ENCODE data around the gene CEP104. TPM values are rescaled to one million over a fixed set of nuclear protein-coding genes. Genes with fewer than 3 reads are reported as not detected.

The CEP104 gene
- total RNA-seq, 1 experiment from 2014 or later = 44.1 TPM

GRCh38 chr1:3885611-3886010, 28.6 kb upstream of the CEP104 start:
- H3K4me2 ChIP-seq (ENCODE audit: low read length) = no peak overlapping the region
- H3K79me2 ChIP-seq (ENCODE audit: insufficient read depth, low read length) = no peaks in the 10 kb centered on the region
- intact Hi-C loops (cut with micrococcal nuclease) = no loop called here
- POLR2A ChIA-PET = no interaction called here
- no peak overlapping the region for H2AFZ ChIP-seq (ENCODE audit: low read depth, low read length, poor library complexity, severe bottlenecking)
- no peaks in the 10 kb centered on the region for H3K4me1 ChIP-seq (ENCODE audit: control insufficient read depth in 1 of 2, insufficient read depth in 2 of 2, low read length in 2 of 2)
- no peak overlapping the region for H3K4me3 ChIP-seq (replicated peaks in 1 of 2; ENCODE audit: low read depth in 1 of 2, low read length in 2 of 2)
- no TSS peak for BruUV-seq (replicated peaks)
- no peak overlapping the region for H3K9ac ChIP-seq (ENCODE audit: low read length)
- ATAC-seq = no peak
- H3K9me3 ChIP-seq (ENCODE audit: control insufficient read depth in 1 of 2, insufficient read depth in 1 of 2, low read depth in 1 of 2, low read length in 2 of 2) = no peaks in the 10 kb centered on the region
- peaks cover 15 to 17% of the 10 kb centered on the region in 2 experiments; a peak in 3 of 4 replicates for H3K36me3 ChIP-seq (ENCODE audit: control insufficient read depth in 1 of 2, insufficient read depth in 2 of 2, low read length in 2 of 2)
- CTCF ChIA-PET = no interaction called here
- TF ChIP-seq POLR2AphosphoS5 (IDR thresholded peaks at IDR 0.05; ENCODE audit: low read depth, low read length) (no peak), RAD21 (IDR thresholded peaks at IDR 0.05; ENCODE audit: low read depth) (no peak), ATF3 (IDR thresholded peaks at IDR 0.05) (no peak), ZFX (IDR thresholded peaks at IDR 0.05) (no peak)
- TF ChIP-seq, protein P1, sequence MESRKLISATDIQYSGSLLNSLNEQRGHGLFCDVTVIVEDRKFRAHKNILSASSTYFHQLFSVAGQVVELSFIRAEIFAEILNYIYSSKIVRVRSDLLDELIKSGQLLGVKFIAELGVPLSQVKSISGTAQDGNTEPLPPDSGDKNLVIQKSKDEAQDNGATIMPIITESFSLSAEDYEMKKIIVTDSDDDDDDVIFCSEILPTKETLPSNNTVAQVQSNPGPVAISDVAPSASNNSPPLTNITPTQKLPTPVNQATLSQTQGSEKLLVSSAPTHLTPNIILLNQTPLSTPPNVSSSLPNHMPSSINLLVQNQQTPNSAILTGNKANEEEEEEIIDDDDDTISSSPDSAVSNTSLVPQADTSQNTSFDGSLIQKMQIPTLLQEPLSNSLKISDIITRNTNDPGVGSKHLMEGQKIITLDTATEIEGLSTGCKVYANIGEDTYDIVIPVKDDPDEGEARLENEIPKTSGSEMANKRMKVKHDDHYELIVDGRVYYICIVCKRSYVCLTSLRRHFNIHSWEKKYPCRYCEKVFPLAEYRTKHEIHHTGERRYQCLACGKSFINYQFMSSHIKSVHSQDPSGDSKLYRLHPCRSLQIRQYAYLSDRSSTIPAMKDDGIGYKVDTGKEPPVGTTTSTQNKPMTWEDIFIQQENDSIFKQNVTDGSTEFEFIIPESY (IDR thresholded peaks at IDR 0.05; ENCODE audit: extremely low read depth, insufficient replicate concordance, low read length) = no peak
- no peaks in the 10 kb centered on the region for H4K20me1 ChIP-seq (ENCODE audit: insufficient read depth)
- no peaks in the 10 kb centered on the region for H3K9me2 ChIP-seq (ENCODE audit: insufficient read depth)
- H3K27me3 ChIP-seq (ENCODE audit: insufficient read depth, low read length) = no peaks in the 10 kb centered on the region
- H3K27ac ChIP-seq (ENCODE audit: low read depth, low read length) = no peak overlapping the region
- DNase-seq (ENCODE audit: low read depth, low spot score) = no peak
- RAD21 ChIA-PET (ENCODE audit: low non-redundant PET in 1 of 2, low total read pairs in 2 of 2, uncharacterized antibody in 2 of 2, unreplicated experiment in 2 of 2) = no interaction called here

DNA sequence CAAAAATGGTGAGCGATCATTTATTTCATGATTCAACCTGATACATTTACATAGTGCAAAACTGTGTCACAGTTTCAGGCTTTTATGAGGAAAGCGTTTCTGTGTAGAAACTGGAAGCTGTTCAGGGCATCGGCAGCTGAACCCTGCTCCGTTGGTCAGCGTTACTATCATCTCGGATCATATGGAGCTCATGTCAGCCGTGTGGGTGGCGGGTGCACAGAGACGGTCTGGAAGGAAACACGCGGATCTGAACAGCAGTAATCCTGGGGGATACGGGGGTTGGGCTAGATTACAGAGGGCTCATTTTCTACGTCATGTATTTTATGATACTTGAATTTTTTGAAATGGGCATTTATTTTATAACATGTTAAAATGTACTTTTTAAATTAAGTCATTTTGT, 28.0 kb upstream of the CEP104 start:
- Histone ChIP-seq H4K20me1 (ENCODE audit: insufficient read depth) (no peaks in the 10 kb centered on the region), H3K9me3 (ENCODE audit: control insufficient read depth in 1 of 2, insufficient read depth in 1 of 2, low read depth in 1 of 2, low read length in 2 of 2) (no peaks in the 10 kb centered on the region), H3K9ac (ENCODE audit: low read length) (no peak overlapping the region), H3K4me2 (ENCODE audit: low read length) (no peak overlapping the region), H2AFZ (ENCODE audit: low read depth, low read length, poor library complexity, severe bottlenecking) (no peak overlapping the region), H3K36me3 (ENCODE audit: control insufficient read depth in 1 of 2, insufficient read depth in 2 of 2, low read length in 2 of 2) (peaks cover 9 to 12% of the 10 kb centered on the region in 2 experiments; a peak in 3 of 4 replicates), H3K4me1 (ENCODE audit: control insufficient read depth in 1 of 2, insufficient read depth in 2 of 2, low read length in 2 of 2) (no peaks in the 10 kb centered on the region), H3K4me3 (replicated peaks in 1 of 2; ENCODE audit: low read depth in 1 of 2, low read length in 2 of 2) (no peak overlapping the region), H3K79me2 (ENCODE audit: insufficient read depth, low read length) (no peaks in the 10 kb centered on the region), H3K9me2 (ENCODE audit: insufficient read depth) (no peaks in the 10 kb centered on the region), H3K27me3 (ENCODE audit: insufficient read depth, low read length) (no peaks in the 10 kb centered on the region), H3K27ac (ENCODE audit: low read depth, low read length) (no peak overlapping the region)
- ChIA-PET CTCF (no interaction called here), RAD21 (ENCODE audit: low non-redundant PET in 1 of 2, low total read pairs in 2 of 2, uncharacterized antibody in 2 of 2, unreplicated experiment in 2 of 2) (no interaction called here), POLR2A (no interaction called here)
- no peak for ATAC-seq
- DNase-seq (ENCODE audit: low read depth, low spot score) = no peak
- intact Hi-C loops (cut with micrococcal nuclease) = no loop called here
- no TSS peak for BruUV-seq (replicated peaks)
- no peak for TF ChIP-seq POLR2A (IDR thresholded peaks at IDR 0.05; ENCODE audit: borderline replicate concordance, extremely low read depth, insufficient read depth, insufficient read length)
- TF ChIP-seq EZH2 (IDR thresholded peaks at IDR 0.05) = no peak
- TF ChIP-seq, protein P2, sequence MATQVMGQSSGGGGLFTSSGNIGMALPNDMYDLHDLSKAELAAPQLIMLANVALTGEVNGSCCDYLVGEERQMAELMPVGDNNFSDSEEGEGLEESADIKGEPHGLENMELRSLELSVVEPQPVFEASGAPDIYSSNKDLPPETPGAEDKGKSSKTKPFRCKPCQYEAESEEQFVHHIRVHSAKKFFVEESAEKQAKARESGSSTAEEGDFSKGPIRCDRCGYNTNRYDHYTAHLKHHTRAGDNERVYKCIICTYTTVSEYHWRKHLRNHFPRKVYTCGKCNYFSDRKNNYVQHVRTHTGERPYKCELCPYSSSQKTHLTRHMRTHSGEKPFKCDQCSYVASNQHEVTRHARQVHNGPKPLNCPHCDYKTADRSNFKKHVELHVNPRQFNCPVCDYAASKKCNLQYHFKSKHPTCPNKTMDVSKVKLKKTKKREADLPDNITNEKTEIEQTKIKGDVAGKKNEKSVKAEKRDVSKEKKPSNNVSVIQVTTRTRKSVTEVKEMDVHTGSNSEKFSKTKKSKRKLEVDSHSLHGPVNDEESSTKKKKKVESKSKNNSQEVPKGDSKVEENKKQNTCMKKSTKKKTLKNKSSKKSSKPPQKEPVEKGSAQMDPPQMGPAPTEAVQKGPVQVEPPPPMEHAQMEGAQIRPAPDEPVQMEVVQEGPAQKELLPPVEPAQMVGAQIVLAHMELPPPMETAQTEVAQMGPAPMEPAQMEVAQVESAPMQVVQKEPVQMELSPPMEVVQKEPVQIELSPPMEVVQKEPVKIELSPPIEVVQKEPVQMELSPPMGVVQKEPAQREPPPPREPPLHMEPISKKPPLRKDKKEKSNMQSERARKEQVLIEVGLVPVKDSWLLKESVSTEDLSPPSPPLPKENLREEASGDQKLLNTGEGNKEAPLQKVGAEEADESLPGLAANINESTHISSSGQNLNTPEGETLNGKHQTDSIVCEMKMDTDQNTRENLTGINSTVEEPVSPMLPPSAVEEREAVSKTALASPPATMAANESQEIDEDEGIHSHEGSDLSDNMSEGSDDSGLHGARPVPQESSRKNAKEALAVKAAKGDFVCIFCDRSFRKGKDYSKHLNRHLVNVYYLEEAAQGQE (IDR thresholded peaks at IDR 0.05; ENCODE audit: low read depth) = no peak
- TF ChIP-seq ATF3 (IDR thresholded peaks at IDR 0.05) = no peak
- TF ChIP-seq MAX (IDR thresholded peaks at IDR 0.05) = no peak
- TF ChIP-seq RAD21 (IDR thresholded peaks at IDR 0.05; ENCODE audit: low read depth) = no peak
- TF ChIP-seq, protein P1 (IDR thresholded peaks at IDR 0.05; ENCODE audit: extremely low read depth, insufficient replicate concordance, low read length) = no peak
- no peak for TF ChIP-seq EGR1 (IDR thresholded peaks at IDR 0.05; ENCODE audit: low read depth)
- TF ChIP-seq JUND (IDR thresholded peaks at IDR 0.05) = no peak
- TF ChIP-seq ZNF274 (IDR thresholded peaks at IDR 0.05; ENCODE audit: low read depth, low read length) = no peak

Data from HCT116 (cell line).